HepG2 (cell line): ENCODE results near the gene MYO18A. TPM values are rescaled to one million over a fixed set of nuclear protein-coding genes. Genes with fewer than 3 reads are reported as not detected.

Experiments
- CAMTA2 ChIP-seq: sonication (generic); formaldehyde crosslinking; IDR thresholded peaks from 2 replicates; pipeline ENCODE4 v1.4.0; 2020; ENCODE audit warnings: mild to moderate bottlenecking, missing genetic modification reagents, borderline replicate concordance
- HMGXB3 ChIP-seq: sonication (generic); formaldehyde crosslinking; IDR thresholded peaks from 2 replicates; pipeline ENCODE4 v1.4.0; 2020; ENCODE audit warnings: missing genetic modification reagents, borderline replicate concordance
- RFXAP ChIP-seq: sonication (generic); formaldehyde crosslinking; IDR thresholded peaks from 2 replicates; pipeline ENCODE4 v1.4.0; 2020; ENCODE audit warnings: missing genetic modification reagents, borderline replicate concordance
- SUZ12 ChIP-seq: fragments of 150-350 bp; IDR thresholded peaks from 2 replicates; pipeline ENCODE4 v1.6.1; 2014; ENCODE audit warnings: low read depth, low read length
- ZNF205 ChIP-seq: IDR thresholded peaks from 2 replicates; pipeline ENCODE4 v1.6.1; 2018; ENCODE audit warnings: missing biosample characterization, missing genetic modification reagents
- ZNF335 ChIP-seq: sonication (generic); formaldehyde crosslinking; IDR thresholded peaks from 2 replicates; pipeline ENCODE4 v1.4.0; 2020; ENCODE audit warnings: missing genetic modification reagents
- ZNF747 ChIP-seq: sonication (generic); formaldehyde crosslinking; IDR thresholded peaks from 2 replicates; pipeline ENCODE4 v1.8.1; 2023; ENCODE audit warnings: missing genetic modification reagents, mild to moderate bottlenecking, borderline replicate concordance
- polyA plus RNA-seq, 8 experiments: library from polyadenylated mRNA; depleted of rRNA in 3 of 8; stranded (reverse) in 7 of 8; unstranded in 1 of 8; fragments of >200 nt; fragmentation: Illumina TruSeq in 4 of 8; extraction: Trizol in 4 of 8; gene quantifications; 2 replicates each; pipeline versions ENCODE4 v1.2.1 to v1.2.3, GENCODE V29; 2011 to 2016; ENCODE audit warnings: low read depth in 4 of 8, missing spikeins in 1 of 8, mixed read lengths in 1 of 8; ENCODE audit not compliant: insufficient read depth in 1 of 8
- total RNA-seq, 5 experiments: library from RNA; depleted of rRNA; stranded (reverse); fragments of >200 nt; fragmentation: Illumina TruSeq; extraction: Trizol; gene quantifications; 2 replicates each; pipeline ENCODE4 v1.2.3, GENCODE V29; 2016; ENCODE audit warnings: low read depth in 1 of 5

The MYO18A gene
- total and polyA plus RNA-seq, 2 of the 13 experiments (the other 11 are each of a cell fraction or from before 2014, with no cell fraction given) = 16.8 to 24.8 TPM

- TF ChIP-seq HMGXB3 (CRISPR knock-in tag) (0 out of 2 replicates have a peak, but pooled peaks have one; percentile 48), CAMTA2 (CRISPR knock-in tag) (no peak), ZNF335 (CRISPR knock-in tag) (no peak), ZNF205 (CRISPR knock-in tag) (peak; percentile 91), ZNF747 (CRISPR knock-in tag) (peak; percentile 89; the same call in 1 of the 2 replicates), RFXAP (no peak), SUZ12 (no peak)
These were observed 137.3 kb downstream of the MYO18A start, which contains the start of gene PIPOX (continued) for GRCh38 chr17:29042679-29043538.
